Epithelial cell of prostate (primary cell): ENCODE measurements around the gene RHBDF1.
"Not testable (repeated sequence)": the region's sequence is repeated elsewhere in the genome, so short reads cannot be mapped to it uniquely, and the experiment has no call there.

Source experiments
- DNase-seq: peaks from one replicate; pipeline ENCODE4 v3.0.0-alpha.2; 2011; ENCODE audit warnings: low read depth, low spot score
- H3K27ac ChIP-seq: fragments of 450-650 bp; 2 replicates; pipeline ENCODE4 v1.5.1; 2017; ENCODE audit warnings: mild to moderate bottlenecking

RHBDF1 gene

GRCh38 chr16:41439-42068 lies 30.9 kb downstream of the RHBDF1 start:
- no peak overlapping the region for H3K27ac ChIP-seq
- no peak for DNase-seq

- DNase-seq, result peak; percentile 59
- H3K27ac ChIP-seq, result peak overlapping the region; percentile 57
Observed at GRCh38 chr16:38941-39892, 33.2 kb downstream of the RHBDF1 start.

- not testable (repeated sequence) for DNase-seq, H3K27ac ChIP-seq
Observed at GRCh38 chr16:38206-38605, 34.2 kb downstream of the RHBDF1 start.

DNA sequence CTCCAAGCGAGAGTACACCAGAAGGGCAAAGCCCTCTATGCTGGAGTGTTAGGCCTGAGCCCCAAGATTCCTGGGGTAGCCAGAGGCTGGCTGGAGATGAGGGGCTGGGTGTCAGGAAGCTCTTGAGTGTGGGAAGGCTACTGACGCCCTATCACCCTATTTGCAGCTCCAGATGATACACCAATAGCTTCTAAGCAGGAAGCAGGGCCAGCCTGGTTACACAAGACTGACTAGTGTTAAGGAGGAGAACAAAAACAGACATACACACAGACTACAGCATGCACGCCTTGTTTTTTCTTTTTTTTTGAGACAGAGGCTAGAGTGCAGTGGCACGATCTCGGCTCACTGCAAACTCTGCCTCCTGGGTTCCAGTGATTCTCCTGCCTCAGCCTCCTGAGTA lies 34.9 kb downstream of the RHBDF1 start:
- no peak for DNase-seq
- no peak overlapping the region for H3K27ac ChIP-seq

GRCh38 chr16:36336-36984 lies 36.0 kb downstream of the RHBDF1 start:
- no peak overlapping the region for H3K27ac ChIP-seq
- no peak for DNase-seq

DNA sequence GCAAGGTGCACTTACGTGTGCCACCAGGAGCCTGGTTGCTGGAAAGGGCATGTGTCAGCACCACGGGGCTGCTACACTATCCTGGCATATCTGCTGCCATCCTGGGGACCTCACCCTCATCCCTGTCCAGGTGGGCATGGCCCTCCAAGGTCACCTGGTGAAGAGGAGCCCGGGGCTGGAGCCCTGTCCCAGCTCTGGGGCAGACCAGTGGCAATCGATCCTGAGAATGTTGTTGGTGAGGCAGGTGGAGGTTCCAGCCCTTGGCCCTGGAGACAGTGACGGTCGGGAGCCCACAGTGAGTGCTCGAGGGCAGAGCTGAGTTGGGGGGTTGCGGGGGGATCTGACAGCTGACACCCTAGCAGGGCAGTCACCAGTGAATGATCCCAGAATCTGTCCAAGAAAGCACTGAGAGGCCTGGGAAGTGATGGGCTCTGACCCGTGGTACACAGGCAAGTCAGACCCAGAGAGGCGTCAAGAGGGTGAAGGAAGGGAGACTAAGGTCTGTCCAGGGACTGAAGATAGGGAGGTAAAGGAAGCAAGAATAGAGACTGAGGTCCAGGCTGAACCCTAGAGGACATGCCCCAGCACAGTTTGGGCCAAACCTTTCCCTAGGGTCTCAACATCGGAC lies 36.6 kb downstream of the RHBDF1 start:
- no peak for DNase-seq
- H3K27ac ChIP-seq, result no peak overlapping the region

DNA sequence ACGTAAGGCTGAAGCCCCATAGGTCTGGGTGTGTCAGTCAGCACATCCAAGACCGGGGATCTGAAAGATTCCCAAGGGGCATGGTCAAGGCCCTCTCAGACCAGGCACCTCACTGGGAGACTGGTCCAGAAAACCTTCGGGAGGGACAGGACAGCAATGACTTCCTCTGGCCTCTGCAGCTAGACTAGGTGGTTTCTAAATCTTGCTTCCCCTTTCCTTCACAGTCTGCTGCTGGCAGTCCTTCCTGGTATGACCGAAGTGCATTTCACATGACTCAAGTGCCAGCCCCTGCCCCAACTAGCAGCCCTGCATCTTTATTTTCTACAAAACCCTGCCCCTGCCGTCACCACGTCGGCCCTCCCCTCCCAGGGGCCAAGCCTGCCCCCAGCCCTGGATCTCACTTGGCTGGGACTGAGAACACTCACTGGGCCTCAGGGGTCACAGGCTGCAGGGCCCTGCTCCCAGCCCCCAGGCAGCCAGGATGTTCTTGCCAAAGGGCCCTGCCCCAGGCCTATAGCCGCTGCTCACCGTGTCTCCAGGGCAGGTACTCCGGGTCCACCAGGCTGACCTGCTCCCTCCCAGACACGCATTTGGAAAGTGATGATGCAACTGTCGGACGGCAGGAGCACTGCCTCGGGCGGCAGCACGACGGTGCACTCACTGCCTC lies 37.3 kb downstream of the RHBDF1 start:
- no peak for DNase-seq
- H3K27ac ChIP-seq, result no peak overlapping the region

DNA sequence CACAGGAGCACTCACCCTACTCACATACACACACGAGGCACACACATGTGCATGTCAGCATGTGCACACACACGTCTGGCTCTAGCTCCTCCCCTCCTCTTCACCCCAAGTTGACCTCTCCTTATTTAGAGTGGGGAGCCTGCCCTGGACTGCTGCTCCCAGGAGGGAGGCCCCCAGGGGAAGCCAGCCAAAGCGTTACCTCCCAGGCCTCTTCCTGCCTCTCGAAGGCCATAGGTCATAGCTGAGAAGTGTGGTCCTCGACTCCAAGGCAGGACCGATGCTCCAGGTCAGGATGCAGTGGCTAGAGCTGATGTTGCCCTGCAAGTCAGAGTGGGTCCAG lies 37.8 kb downstream of the RHBDF1 start:
- DNase-seq, result no peak
- no peak overlapping the region for H3K27ac ChIP-seq

DNA sequence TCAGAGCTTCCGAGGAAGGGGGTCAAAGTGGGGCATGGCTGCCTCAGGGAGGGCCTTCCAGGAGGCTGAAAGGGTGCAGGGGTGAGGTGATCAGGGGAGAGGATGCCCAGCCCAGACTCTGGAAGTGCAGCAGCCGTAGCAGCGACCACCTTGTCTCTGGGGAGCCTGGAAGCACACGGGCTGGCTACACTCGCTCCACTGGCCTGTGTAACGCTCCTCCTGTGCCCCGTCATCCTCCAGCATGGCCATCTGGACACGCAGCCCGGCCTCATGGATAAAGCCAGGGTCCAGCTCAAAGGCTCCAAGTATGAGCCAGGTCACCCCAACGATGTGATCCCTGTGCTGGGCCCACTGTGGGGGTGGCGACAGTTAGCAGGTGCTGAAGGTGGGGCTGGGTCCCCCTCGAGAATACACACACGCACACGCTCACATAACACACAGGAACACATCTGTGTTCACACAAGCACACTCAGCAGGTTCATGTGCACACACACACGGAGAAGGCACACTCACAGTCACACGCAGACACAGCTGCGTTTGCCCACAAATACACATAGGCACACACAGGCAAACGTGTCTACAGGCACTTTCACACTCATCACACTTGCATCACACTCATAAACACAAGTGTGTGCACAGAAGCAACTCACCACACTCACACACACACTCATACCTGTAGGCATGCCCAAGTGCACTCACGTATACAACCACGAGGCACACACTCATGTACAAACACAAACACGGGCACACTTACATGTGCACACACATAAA lies 38.4 kb downstream of the RHBDF1 start:
- H3K27ac ChIP-seq, result no peak overlapping the region
- no peak for DNase-seq

DNA sequence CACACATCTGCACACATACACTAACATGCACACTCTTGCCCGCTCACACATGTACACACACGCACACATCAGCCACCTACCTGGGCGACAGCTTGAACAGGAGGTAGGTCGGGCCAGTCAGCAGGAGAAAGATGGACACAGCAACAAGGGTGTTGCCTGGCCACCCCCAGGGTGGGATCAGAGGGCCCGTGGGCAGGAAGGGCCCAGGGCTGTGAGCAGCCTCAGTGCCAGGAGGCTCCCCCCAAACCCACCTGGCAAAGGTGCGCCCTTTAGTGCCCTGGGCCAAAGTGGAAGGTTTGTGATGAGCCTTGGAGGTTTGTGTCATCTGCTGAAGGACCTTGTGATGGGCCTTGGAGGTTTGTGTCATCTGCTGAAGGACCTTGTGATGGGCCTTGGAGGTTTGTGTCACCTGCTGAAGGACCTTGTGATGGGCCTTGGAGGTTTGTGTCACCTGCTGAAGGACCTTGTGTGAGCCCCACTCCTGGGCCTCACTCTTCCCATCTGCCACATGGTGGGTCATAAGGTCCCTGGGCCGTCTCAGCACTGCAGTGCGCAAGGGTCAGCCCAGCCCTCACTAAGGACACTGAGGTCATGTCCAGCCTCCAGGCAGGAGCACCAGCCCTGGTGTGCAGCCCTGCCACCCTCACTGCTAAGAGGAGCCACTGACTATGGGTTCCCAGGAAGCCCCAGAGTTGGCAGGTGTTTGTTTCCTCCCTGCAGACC lies 39.1 kb downstream of the RHBDF1 start:
- not testable (repeated sequence) for DNase-seq, H3K27ac ChIP-seq

GRCh38 chr16:30627-31026 lies 41.8 kb downstream of the RHBDF1 start:
- DNase-seq, H3K27ac ChIP-seq: not testable (repeated sequence)

GRCh38 chr16:25926-26348 lies 46.5 kb downstream of the RHBDF1 start:
- not testable (repeated sequence) for H3K27ac ChIP-seq, DNase-seq

DNA sequence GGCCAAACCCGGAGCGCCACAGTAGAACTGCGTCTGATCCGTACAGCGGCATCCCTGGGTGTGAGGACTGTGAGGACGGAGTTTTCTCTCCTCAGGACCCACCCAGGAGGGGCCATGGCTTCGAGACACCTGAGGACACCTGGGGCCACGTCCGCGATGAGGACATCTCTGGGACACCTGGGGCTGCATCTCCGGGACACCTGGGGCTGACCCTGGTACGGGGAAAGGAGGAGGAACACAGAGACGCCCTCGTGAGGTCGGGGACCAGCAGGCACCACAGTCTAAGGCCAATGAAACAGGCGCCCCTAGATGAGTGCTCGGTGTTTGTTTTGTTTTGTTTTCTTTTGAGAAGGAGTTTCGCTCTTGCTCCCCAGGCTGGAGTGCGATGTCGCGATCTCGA lies 48.3 kb downstream of the RHBDF1 start:
- not testable (repeated sequence) for H3K27ac ChIP-seq, DNase-seq

DNA sequence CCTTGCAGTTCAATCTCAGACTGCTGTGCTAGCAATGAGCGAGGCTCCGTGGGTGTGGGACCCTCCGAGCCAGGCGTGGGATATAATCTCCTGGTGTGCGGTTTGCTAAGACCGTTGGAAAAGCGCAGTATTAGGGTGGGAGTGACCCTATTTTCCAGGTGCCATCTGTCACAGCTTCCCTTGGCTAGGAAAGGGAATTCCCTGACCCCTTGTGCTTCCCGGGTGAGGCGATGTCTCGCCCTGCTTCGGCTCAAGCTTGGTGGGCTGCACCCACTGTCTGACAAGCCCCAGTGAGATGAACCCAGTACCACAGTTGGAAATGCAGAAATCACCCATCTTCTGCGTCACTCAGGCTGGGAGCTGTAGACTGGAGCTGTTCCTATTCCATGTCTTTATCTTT lies 51.5 kb downstream of the RHBDF1 start:
- not testable (repeated sequence) for DNase-seq, H3K27ac ChIP-seq

DNA sequence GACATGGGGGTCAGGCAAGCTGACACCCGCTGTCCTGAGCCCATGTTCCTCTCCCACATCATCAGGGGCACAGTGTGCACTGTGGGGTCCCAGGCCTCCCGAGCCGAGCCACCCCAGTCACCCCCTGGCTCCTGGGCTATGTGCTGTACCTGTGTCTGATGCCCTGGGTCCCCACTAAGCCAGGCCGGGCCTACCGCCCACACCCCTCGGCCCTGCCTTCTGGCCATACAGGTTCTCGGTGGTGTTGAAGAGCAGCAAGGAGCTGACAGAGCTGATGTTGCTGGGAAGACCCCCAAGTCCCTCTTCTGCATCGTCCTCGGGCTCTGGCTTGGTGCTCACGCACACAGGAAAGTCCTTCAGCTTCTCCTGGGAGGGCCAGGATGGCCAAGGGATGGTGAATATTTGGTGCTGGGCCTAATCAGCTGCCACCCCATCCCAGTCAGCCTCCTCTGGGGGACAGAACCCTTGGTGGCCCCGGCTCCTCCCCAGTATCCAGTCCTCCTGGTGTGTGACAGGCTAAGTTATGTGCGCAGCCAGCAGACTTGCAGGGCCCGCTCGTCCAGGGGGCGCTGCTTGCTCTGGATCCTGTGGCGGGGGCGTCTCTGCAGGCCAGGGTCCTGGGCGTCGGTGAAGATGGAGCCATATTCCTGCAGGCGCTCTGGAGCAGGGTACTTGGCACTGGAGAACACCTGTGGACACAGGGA lies 55.2 kb downstream of the RHBDF1 start:
- H3K27ac ChIP-seq, DNase-seq: not testable (repeated sequence)

- H3K27ac ChIP-seq, DNase-seq: not testable (repeated sequence)
Observed at GRCh38 chr16:10772-11171, 61.7 kb downstream of the RHBDF1 start.

DNA sequence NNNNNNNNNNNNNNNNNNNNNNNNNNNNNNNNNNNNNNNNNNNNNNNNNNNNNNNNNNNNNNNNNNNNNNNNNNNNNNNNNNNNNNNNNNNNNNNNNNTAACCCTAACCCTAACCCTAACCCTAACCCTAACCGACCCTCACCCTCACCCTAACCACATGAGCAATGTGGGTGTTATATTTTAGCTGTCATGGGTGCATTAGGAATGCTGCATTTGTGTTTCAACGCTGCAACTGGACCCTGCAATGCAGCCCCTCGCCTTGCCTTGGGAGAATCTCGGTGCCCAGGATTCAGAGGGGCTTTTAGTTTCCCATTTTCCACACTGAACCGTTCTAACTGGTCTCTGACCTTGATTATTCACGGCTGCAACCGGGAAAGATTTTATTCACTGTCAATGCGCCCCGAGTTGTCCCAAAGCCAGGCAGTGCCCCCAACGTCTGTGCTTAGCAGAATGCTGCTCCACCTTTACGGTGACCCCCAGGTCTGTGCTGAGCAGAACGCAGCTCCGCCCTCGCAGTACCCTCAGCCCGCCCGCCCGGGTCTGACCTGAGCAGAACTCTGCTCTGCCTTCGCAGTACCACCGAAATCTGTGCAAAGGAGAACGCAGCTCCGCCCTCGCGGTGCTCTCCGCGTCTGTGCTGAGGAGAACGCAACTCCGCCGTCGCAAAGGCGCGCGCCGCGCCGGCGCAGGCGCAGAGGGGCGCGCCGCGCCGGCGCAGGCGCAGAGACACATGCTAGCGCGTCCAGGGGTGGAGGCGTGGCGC lies 62.3 kb downstream of the RHBDF1 start:
- no peak overlapping the region for H3K27ac ChIP-seq
- DNase-seq, result no peak
